ENCODE data around the gene CCNJL.

- no peak for TF ChIP-seq RNF2 (IDR thresholded peaks at IDR 0.05; ENCODE audit: borderline replicate concordance, low read depth)
- no peak for TF ChIP-seq HDAC2 (IDR thresholded peaks at IDR 0.05)
- no peak for TF ChIP-seq CTCF (IDR thresholded peaks at IDR 0.05)
- TF ChIP-seq TP53 (CRISPR knock-in tag; IDR thresholded peaks at IDR 0.05), result no peak
- no peak for TF ChIP-seq JUNB (IDR thresholded peaks at IDR 0.05)
- no peak for TF ChIP-seq FOSB (CRISPR knock-in tag; IDR thresholded peaks at IDR 0.05)
- no peak for TF ChIP-seq POLR2A (IDR thresholded peaks at IDR 0.05; ENCODE audit: low read length)
- TF ChIP-seq CEBPB (IDR thresholded peaks at IDR 0.05), result no peak
- no peak for TF ChIP-seq MAX (IDR thresholded peaks at IDR 0.05)
These were observed 80.5 kb downstream of the CCNJL start for GRCh38 chr5:160231783-160232342.

Measured in A549 (cell line).